NCI-H345 treated with DMSO at 0.1 percent for 48 hours (cell line): Measurements from ENCODE around the gene POLR1A.

Source experiments
- DNase-seq: peaks from one replicate; lab custom pipeline; 2025; ENCODE audit not compliant: unreplicated experiment; lab: John Stamatoyannopoulos, UW

The POLR1A gene

GRCh38 chr2:86023366-86023712, 82.3 kb downstream of the POLR1A start:
- DNase-seq, result no peak

- no peak for DNase-seq
Measured at GRCh38 chr2:86022661-86023365, 82.9 kb downstream of the POLR1A start.

- DNase-seq, result no peak
Measured at GRCh38 chr2:86021396-86022378, 84.0 kb downstream of the POLR1A start.

GRCh38 chr2:86020984-86021383, 84.7 kb downstream of the POLR1A start:
- no peak for DNase-seq

- DNase-seq, result no peak
Measured at GRCh38 chr2:86019121-86019520, 86.6 kb downstream of the POLR1A start.

GRCh38 chr2:86017901-86018896, 87.5 kb downstream of the POLR1A start:
- DNase-seq, result no peak

GRCh38 chr2:86016581-86016980, 89.1 kb downstream of the POLR1A start:
- no peak for DNase-seq

- DNase-seq, result no peak
Measured at GRCh38 chr2:86015699-86016098, 90.0 kb downstream of the POLR1A start.

GRCh38 chr2:86015006-86015405, 90.7 kb downstream of the POLR1A start:
- no peak for DNase-seq

- no peak for DNase-seq
Measured at GRCh38 chr2:86014493-86014892, 91.2 kb downstream of the POLR1A start.

- DNase-seq, result no peak
Measured at GRCh38 chr2:86012007-86012712, 93.5 kb downstream of the POLR1A start.

GRCh38 chr2:86011449-86011941, 94.2 kb downstream of the POLR1A start:
- DNase-seq, result no peak

GRCh38 chr2:86010083-86010482, 95.6 kb downstream of the POLR1A start:
- no peak for DNase-seq

GRCh38 chr2:86006524-86006923, 99.2 kb downstream of the POLR1A start:
- DNase-seq, result no peak

- no peak for DNase-seq
Measured at GRCh38 chr2:86003967-86004366, 101.7 kb downstream of the POLR1A start.

- no peak for DNase-seq
Measured at GRCh38 chr2:86003104-86003503, 102.6 kb downstream of the POLR1A start.

GRCh38 chr2:86002375-86002774, 103.3 kb downstream of the POLR1A start:
- DNase-seq, result no peak

GRCh38 chr2:86001326-86001725, 104.4 kb downstream of the POLR1A start:
- no peak for DNase-seq

GRCh38 chr2:86000938-86001312, 104.8 kb downstream of the POLR1A start:
- DNase-seq, result no peak
